ENCODE measurements around the gene HIVEP3.

Gene HIVEP3

GRCh38 chr1:41501581-41501980, 417.1 kb downstream of the HIVEP3 start:
- H3K9ac ChIP-seq (ENCODE audit: low read length), result no peak overlapping the region

GRCh38 chr1:41500781-41501518, 417.8 kb downstream of the HIVEP3 start:
- Histone ChIP-seq H3K36me3 (ENCODE audit: insufficient read depth, low read length) (no peaks in the 10 kb centered on the region), H3F3A (ENCODE audit: insufficient read depth, low read length) (no peaks in the 10 kb centered on the region), H3K9me3 (ENCODE audit: low read length) (no peaks in the 10 kb centered on the region), H3K4me2 (ENCODE audit: low read length) (no peak overlapping the region), H3K27me3 (ENCODE audit: insufficient read depth, low read length) (peaks cover 7% of the 10 kb centered on the region; the same call in 1 of the 2 replicates), H3K4me3 (ENCODE audit: low read depth, low read length, poor library complexity, severe bottlenecking) (no peak overlapping the region), H3K4me1 (ENCODE audit: insufficient read depth, low read length, severe bottlenecking) (peaks cover 2% of the 10 kb centered on the region), H3K27ac (ENCODE audit: low read depth, low read length, poor library complexity, severe bottlenecking) (no peak overlapping the region), H3K9me2 (ENCODE audit: low read depth, low read length) (no peaks in the 10 kb centered on the region), H3K79me2 (ENCODE audit: insufficient read depth, low read length) (no peaks in the 10 kb centered on the region), H3K9ac (ENCODE audit: low read length) (no peak overlapping the region), H4K20me1 (ENCODE audit: insufficient read depth, low read length) (no peaks in the 10 kb centered on the region), H2AFZ (ENCODE audit: low read length) (no peak overlapping the region)
- TF ChIP-seq CTCF (IDR thresholded peaks at IDR 0.05; ENCODE audit: low read length) (no peak), EZH2 (IDR thresholded peaks at IDR 0.05; ENCODE audit: borderline replicate concordance, low read length) (no peak)

More at GRCh38 chr1:41501581-41501980, 417.1 kb downstream of the HIVEP3 start:
- H3F3A ChIP-seq (ENCODE audit: insufficient read depth, low read length), result no peaks in the 10 kb centered on the region
- no peak overlapping the region for H3K4me2 ChIP-seq (ENCODE audit: low read length)
- H3K27me3 ChIP-seq (ENCODE audit: insufficient read depth, low read length), result 0 out of 2 replicates have a peak, but pooled peaks cover 7% of the 10 kb centered on the region
- no peak overlapping the region for H3K4me3 ChIP-seq (ENCODE audit: low read depth, low read length, poor library complexity, severe bottlenecking)
- no peak overlapping the region for H2AFZ ChIP-seq (ENCODE audit: low read length)
- H3K27ac ChIP-seq (ENCODE audit: low read depth, low read length, poor library complexity, severe bottlenecking), result no peak overlapping the region
- no peaks in the 10 kb centered on the region for H3K4me1 ChIP-seq (ENCODE audit: insufficient read depth, low read length, severe bottlenecking)
- H3K9me3 ChIP-seq (ENCODE audit: low read length), result no peaks in the 10 kb centered on the region
- H4K20me1 ChIP-seq (ENCODE audit: insufficient read depth, low read length), result no peaks in the 10 kb centered on the region
- TF ChIP-seq EZH2 (IDR thresholded peaks at IDR 0.05; ENCODE audit: borderline replicate concordance, low read length) (no peak), CTCF (IDR thresholded peaks at IDR 0.05; ENCODE audit: low read length) (no peak)
- H3K36me3 ChIP-seq (ENCODE audit: insufficient read depth, low read length), result no peaks in the 10 kb centered on the region
- H3K79me2 ChIP-seq (ENCODE audit: insufficient read depth, low read length), result no peaks in the 10 kb centered on the region
- no peaks in the 10 kb centered on the region for H3K9me2 ChIP-seq (ENCODE audit: low read depth, low read length)

GRCh38 chr1:41500378-41500777, 418.3 kb downstream of the HIVEP3 start:
- no peaks in the 10 kb centered on the region for H3K9me3 ChIP-seq (ENCODE audit: low read length)
- H3K27ac ChIP-seq (ENCODE audit: low read depth, low read length, poor library complexity, severe bottlenecking), result no peak overlapping the region
- no peaks in the 10 kb centered on the region for H3F3A ChIP-seq (ENCODE audit: insufficient read depth, low read length)
- H2AFZ ChIP-seq (ENCODE audit: low read length), result no peak overlapping the region
- H3K27me3 ChIP-seq (ENCODE audit: insufficient read depth, low read length), result peaks cover 7% of the 10 kb centered on the region; the same call in 1 of the 2 replicates
- H3K9ac ChIP-seq (ENCODE audit: low read length), result no peak overlapping the region
- no peaks in the 10 kb centered on the region for H3K36me3 ChIP-seq (ENCODE audit: insufficient read depth, low read length)
- TF ChIP-seq CTCF (IDR thresholded peaks at IDR 0.05; ENCODE audit: low read length) (no peak), EZH2 (IDR thresholded peaks at IDR 0.05; ENCODE audit: borderline replicate concordance, low read length) (no peak)
- H4K20me1 ChIP-seq (ENCODE audit: insufficient read depth, low read length), result no peaks in the 10 kb centered on the region
- no peaks in the 10 kb centered on the region for H3K79me2 ChIP-seq (ENCODE audit: insufficient read depth, low read length)
- H3K4me3 ChIP-seq (ENCODE audit: low read depth, low read length, poor library complexity, severe bottlenecking), result no peak overlapping the region
- H3K4me1 ChIP-seq (ENCODE audit: insufficient read depth, low read length, severe bottlenecking), result peaks cover 5% of the 10 kb centered on the region
- H3K4me2 ChIP-seq (ENCODE audit: low read length), result no peak overlapping the region
- H3K9me2 ChIP-seq (ENCODE audit: low read depth, low read length), result no peaks in the 10 kb centered on the region

Measured in OCI-LY1 (cell line).